BJ (cell line): ENCODE data around the gene SCPEP1. TPM values are rescaled to one million over a fixed set of nuclear protein-coding genes. Genes with fewer than 3 reads are reported as not detected.

Experiments used
- CTCF ChIA-PET: fragments of 350-600 bp; formaldehyde crosslinking; extraction: SDS; loops from one replicate; lab custom pipeline; 2021; ENCODE audit warnings: antibody characterized with exemption, inconsistent platforms; lab: Yijun Ruan, JAX
- POLR2A ChIA-PET: fragments of 300-600 bp; sonication (Branson Sonifier 250); formaldehyde crosslinking; extraction: SDS; loops from one replicate; lab custom pipeline; 2021; ENCODE audit warnings: antibody characterized with exemption; lab: Charles Lee
- DNase-seq: peaks from one replicate; pipeline ENCODE4 v3.0.0-alpha.2; 2011; ENCODE audit warnings: low read depth
- H3K27me3 ChIP-seq: 2 replicates; pipeline ENCODE4 v1.6.0; 2011; ENCODE audit warnings: low read length; ENCODE audit not compliant: control insufficient read depth, insufficient read depth
- H3K36me3 ChIP-seq: 2 replicates; pipeline ENCODE4 v1.5.1; 2011; ENCODE audit warnings: low read length; ENCODE audit not compliant: control insufficient read depth, insufficient read depth
- H3K4me3 ChIP-seq: 2 replicates; pipeline ENCODE4 v1.5.1; 2011; ENCODE audit warnings: low read depth, mild to moderate bottlenecking, control low read depth, low read length
- polyA plus RNA-seq: library from polyadenylated mRNA; depleted of rRNA; stranded (reverse); fragments of >200 nt; gene quantifications from 2 replicates; pipeline ENCODE4 v1.2.3, GENCODE V29; 2011
- TF ChIP-seq, protein P1 (sequence below): IDR thresholded peaks from 2 replicates; pipeline ENCODE4 v1.5.1; 2011; ENCODE audit warnings: low read depth, mild to moderate bottlenecking, control low read depth, inconsistent platforms, low read length, moderate library complexity; ENCODE audit not compliant: insufficient read depth

Gene SCPEP1
- polyA plus RNA-seq, 1 experiment, result 31.1 TPM

GRCh38 chr17:56982312-56982711, 4.4 kb downstream of the SCPEP1 start:
- POLR2A ChIA-PET, result no interaction called here
- CTCF ChIA-PET, result interaction anchor here (2.1 kb wide), 1 partner anchor 28 kb away, joined by 5 read pairs; no protein-coding TSS in a partner anchor

GRCh38 chr17:56983366-56983765, 5.4 kb downstream of the SCPEP1 start:
- no peak for DNase-seq
- TF ChIP-seq, protein P1, sequence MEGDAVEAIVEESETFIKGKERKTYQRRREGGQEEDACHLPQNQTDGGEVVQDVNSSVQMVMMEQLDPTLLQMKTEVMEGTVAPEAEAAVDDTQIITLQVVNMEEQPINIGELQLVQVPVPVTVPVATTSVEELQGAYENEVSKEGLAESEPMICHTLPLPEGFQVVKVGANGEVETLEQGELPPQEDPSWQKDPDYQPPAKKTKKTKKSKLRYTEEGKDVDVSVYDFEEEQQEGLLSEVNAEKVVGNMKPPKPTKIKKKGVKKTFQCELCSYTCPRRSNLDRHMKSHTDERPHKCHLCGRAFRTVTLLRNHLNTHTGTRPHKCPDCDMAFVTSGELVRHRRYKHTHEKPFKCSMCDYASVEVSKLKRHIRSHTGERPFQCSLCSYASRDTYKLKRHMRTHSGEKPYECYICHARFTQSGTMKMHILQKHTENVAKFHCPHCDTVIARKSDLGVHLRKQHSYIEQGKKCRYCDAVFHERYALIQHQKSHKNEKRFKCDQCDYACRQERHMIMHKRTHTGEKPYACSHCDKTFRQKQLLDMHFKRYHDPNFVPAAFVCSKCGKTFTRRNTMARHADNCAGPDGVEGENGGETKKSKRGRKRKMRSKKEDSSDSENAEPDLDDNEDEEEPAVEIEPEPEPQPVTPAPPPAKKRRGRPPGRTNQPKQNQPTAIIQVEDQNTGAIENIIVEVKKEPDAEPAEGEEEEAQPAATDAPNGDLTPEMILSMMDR, result no peak
- ChIA-PET CTCF (no interaction called here), POLR2A (no interaction called here)
- Histone ChIP-seq H3K36me3 (peaks cover 1% of the 10 kb centered on the region; the same call in 1 of the 2 replicates), H3K4me3 (no peak overlapping the region), H3K27me3 (no peaks in the 10 kb centered on the region)

More at GRCh38 chr17:56982312-56982711, 4.4 kb downstream of the SCPEP1 start:
- Histone ChIP-seq H3K27me3 (no peaks in the 10 kb centered on the region), H3K36me3 (peaks cover 1% of the 10 kb centered on the region; the same call in 1 of the 2 replicates), H3K4me3 (no peak overlapping the region)
- DNase-seq, result no peak
- TF ChIP-seq, protein P1, result no peak

DNA sequence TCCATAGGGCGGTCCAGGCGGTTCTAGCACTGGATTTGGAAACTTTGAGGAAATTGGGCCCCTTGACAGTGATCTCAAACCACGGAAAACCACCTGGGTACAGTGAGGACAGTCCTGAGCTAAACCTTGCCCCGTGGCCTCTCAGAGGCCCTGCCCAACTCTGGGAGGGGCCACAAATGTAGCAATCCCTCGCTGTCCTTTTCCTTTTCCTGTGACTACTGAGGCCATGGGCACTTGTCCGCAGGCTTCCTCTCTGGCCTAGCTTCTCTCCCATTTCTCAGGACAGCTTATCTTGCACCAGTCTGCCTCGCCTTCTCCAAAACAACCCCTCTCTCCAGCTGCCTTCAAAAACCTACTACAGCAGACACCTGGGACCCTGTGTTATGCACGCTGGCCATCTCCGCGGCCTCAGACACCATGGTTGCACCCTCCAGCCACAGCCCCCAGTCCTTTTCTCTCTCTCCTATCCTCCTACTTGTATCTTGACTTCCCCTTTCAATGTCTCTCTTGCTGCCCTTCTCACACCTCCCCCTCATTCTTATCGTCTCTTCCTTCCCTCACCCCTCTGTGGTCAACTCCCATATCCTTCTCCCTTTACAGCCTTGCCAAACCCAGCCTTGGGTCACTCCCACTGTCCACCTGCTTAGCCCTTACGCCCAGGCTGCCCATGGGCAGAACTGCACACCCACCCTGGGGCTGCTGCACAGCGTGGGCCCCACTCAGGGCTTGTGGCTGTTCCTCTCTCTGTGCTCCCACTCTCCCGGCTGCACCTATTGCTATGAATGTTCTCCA, 7.6 kb downstream of the SCPEP1 start:
- Histone ChIP-seq H3K4me3 (no peak overlapping the region), H3K27me3 (no peaks in the 10 kb centered on the region), H3K36me3 (peaks cover 1% of the 10 kb centered on the region; the same call in 1 of the 2 replicates)
- POLR2A ChIA-PET, result no interaction called here
- CTCF ChIA-PET, result interaction anchor here (1.2 kb wide), 1 partner anchor 128 kb away, joined by 3 read pairs; no protein-coding TSS in a partner anchor
- TF ChIP-seq, protein P1, result no peak
- DNase-seq, result no peak

DNA sequence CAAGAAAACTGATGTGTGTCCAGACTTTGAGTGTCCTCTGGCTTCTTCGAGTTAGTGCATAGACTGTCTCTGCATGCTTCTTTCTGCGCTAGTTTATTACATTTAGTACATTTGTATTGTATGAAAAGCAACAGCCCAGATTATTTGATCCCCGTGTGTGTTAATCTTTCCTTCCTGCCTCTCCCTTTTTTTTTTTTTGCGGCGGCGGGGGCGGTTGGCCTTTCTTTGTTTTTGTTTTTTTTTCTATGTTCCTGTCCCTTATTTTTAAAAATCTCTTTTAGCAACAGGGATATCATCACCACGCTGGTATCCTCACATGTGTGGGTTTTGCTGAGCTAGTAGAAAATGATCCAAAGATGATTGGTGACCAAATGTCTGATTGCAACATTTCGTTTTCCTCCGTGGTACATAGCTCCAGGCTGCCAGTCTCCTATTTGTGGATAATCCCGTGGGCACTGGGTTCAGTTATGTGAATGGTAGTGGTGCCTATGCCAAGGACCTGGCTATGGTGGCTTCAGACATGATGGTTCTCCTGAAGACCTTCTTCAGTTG, 9.4 kb downstream of the SCPEP1 start:
- TF ChIP-seq, protein P1, result no peak
- ChIA-PET POLR2A (interaction anchor here (0.5 kb wide), 1 partner anchor 26 kb away, joined by 5 read pairs; no protein-coding TSS in a partner anchor), CTCF (interaction anchor here (1.1 kb wide), 1 partner anchor 21 kb away, joined by 4 read pairs; no protein-coding TSS in a partner anchor)
- peaks cover 1% of the 10 kb centered on the region; the same call in 1 of the 2 replicates for H3K36me3 ChIP-seq
- no peaks in the 10 kb centered on the region for H3K27me3 ChIP-seq
- DNase-seq, result no peak
- H3K4me3 ChIP-seq, result no peak overlapping the region
